ENCODE results near the gene ANKMY1.

DNA sequence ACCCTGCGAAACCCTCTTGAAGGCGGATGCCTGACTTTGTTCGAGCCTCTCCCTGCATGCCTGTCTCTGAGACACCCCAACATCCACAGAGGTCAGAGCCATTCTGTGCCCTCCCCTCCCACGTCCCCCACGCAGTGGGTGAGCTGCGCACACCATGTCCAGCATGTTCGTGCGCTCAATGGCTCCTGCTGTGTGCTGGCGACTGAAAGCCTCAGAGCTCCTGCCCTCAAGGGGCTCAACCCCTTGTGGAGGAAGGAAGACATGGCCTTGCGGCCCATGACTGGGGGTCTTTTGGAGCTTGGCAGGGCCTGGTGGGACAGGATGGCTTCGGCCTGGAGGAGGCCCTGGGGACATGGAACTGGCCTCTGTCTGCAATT, 45.7 kb downstream of the ANKMY1 start:
- TF ChIP-seq YY1 (IDR thresholded peaks at IDR 0.05; ENCODE audit: insufficient read depth, insufficient read length), result no peak
- no peak for TF ChIP-seq SUZ12 (IDR thresholded peaks at IDR 0.05; ENCODE audit: extremely low read depth, insufficient read depth, insufficient read length)

All from NT2/D1 (cell line).